Measurements from ENCODE around the gene PDZD7. TPM values are rescaled to one million over a fixed set of nuclear protein-coding genes. Genes with fewer than 3 reads are reported as not detected.

Gene PDZD7
- total and polyA plus RNA-seq, 2 donors (not counting 3 experiments of a cell fraction or from before 2014, with no cell fraction given) = 0.41 to 1.6 TPM

GRCh38 chr10:101066896-101067355, 36.0 kb upstream of the PDZD7 start:
- no peak for DNase-seq (ENCODE audit: low read depth, low spot score)
- CTCF ChIA-PET = interaction anchor here (0.8 to 13.1 kb wide), 15 partner anchors 9 to 75 kb away, joined by 3 to 290 read pairs (median 8); partner anchors contain the start of genes PDZD7 and SFXN3
- H3K9ac ChIP-seq (replicated peaks; ENCODE audit: extremely low read depth, insufficient read depth, low read length) = no peak overlapping the region
- no peaks in the 10 kb centered on the region for H3K9me1 ChIP-seq (replicated peaks; ENCODE audit: control insufficient read depth, extremely low read depth, insufficient read depth, low read length)
- POLR2A ChIA-PET = no interaction called here
- FAIRE-seq = no peak
- no TSS peak for BruUV-seq (replicated peaks)
- H2AFZ ChIP-seq (ENCODE audit: low read depth, low read length) = peak overlapping the region; percentile 82
- H4K20me1 ChIP-seq (replicated peaks; ENCODE audit: control insufficient read depth, extremely low read depth, insufficient read depth, low read length) = no peaks in the 10 kb centered on the region
- H3K27ac ChIP-seq (ENCODE audit: insufficient read depth, low read depth, low read length) = no peak overlapping the region
- intact Hi-C loops (cut with micrococcal nuclease) (loop anchor here (1.0 to 5.0 kb wide), 4 partner anchors 17 to 48 kb away; partner anchors contain the start of genes PDZD7 and SFXN3), dilution Hi-C loops (cut with MboI; ENCODE audit: extremely low pct_ligation_motif_present, low sequenced_read_pairs) (no loop called here)
- H3K9me3 ChIP-seq (replicated peaks; ENCODE audit: control insufficient read depth, insufficient read depth, low read length) = no peaks in the 10 kb centered on the region
- TF ChIP-seq GATA2 (IDR thresholded peaks at IDR 0.05; ENCODE audit: insufficient read depth, insufficient read length, low read depth, low read length) = no peak
- TF ChIP-seq MYC (IDR thresholded peaks at IDR 0.05; ENCODE audit: low read depth, low read length) = no peak
- TF ChIP-seq POLR2A (IDR thresholded peaks at IDR 0.05; ENCODE audit: low read depth, low read length) = no peak
- TF ChIP-seq JUN (IDR thresholded peaks at IDR 0.05; ENCODE audit: borderline replicate concordance, insufficient read depth, insufficient read length, low read depth) = no peak
- no peaks in the 10 kb centered on the region for H3K79me2 ChIP-seq (ENCODE audit: control insufficient read depth, insufficient read depth, low read length)
- peaks cover 33% of the 10 kb centered on the region for H3K4me1 ChIP-seq (ENCODE audit: control insufficient read depth, extremely low read depth, insufficient read depth, low read length)
- H3K36me3 ChIP-seq (ENCODE audit: control insufficient read depth in 2 of 2, extremely low read depth in 1 of 2, insufficient read depth in 2 of 2, low read length in 2 of 2) = no peaks in the 10 kb centered on the region
- peak overlapping the region; percentile 93 for H3K4me2 ChIP-seq (ENCODE audit: insufficient read depth, low read length)
- peak overlapping the region; percentile 47 to 60 (median 54) for H3K4me3 ChIP-seq (replicated peaks in 1 of 3; ENCODE audit: insufficient read depth in 1 of 3, low read depth in 1 of 3, low read length in 3 of 3)
- H3K27me3 ChIP-seq (ENCODE audit: control insufficient read depth in 2 of 2, insufficient read depth in 2 of 2, low read length in 2 of 2) = no peaks in the 10 kb centered on the region

GRCh38 chr10:101066146-101066895, 35.4 kb upstream of the PDZD7 start:
- TF ChIP-seq GATA2 (IDR thresholded peaks at IDR 0.05; ENCODE audit: insufficient read depth, insufficient read length, low read depth, low read length) = no peak
- TF ChIP-seq MYC (IDR thresholded peaks at IDR 0.05; ENCODE audit: low read depth, low read length) = no peak
- no peak for TF ChIP-seq EZH2 (IDR thresholded peaks at IDR 0.05; ENCODE audit: borderline replicate concordance, low read depth, low read length, severe bottlenecking)
- TF ChIP-seq JUN (IDR thresholded peaks at IDR 0.05; ENCODE audit: borderline replicate concordance, insufficient read depth, insufficient read length, low read depth) = no peak
- TF ChIP-seq CTCF (IDR thresholded peaks at IDR 0.05; ENCODE audit: extremely low read depth in 1 of 2, insufficient read depth in 1 of 2, low read depth in 1 of 2, low read length in 2 of 2) = peak; percentile 29 to 64
- no peak for TF ChIP-seq POLR2A (IDR thresholded peaks at IDR 0.05; ENCODE audit: low read depth, low read length)
- CTCF ChIA-PET = interaction anchor here (0.8 to 13.1 kb wide), 11 partner anchors 9 to 76 kb away, joined by 3 to 290 read pairs (median 9); partner anchors contain the start of genes PDZD7 and SFXN3
- H3K79me2 ChIP-seq (ENCODE audit: control insufficient read depth, insufficient read depth, low read length) = no peaks in the 10 kb centered on the region
- peaks cover 39% of the 10 kb centered on the region for H3K4me1 ChIP-seq (ENCODE audit: control insufficient read depth, extremely low read depth, insufficient read depth, low read length)
- no peaks in the 10 kb centered on the region for H3K27me3 ChIP-seq (ENCODE audit: control insufficient read depth in 2 of 2, insufficient read depth in 2 of 2, low read length in 2 of 2)
- intact Hi-C loops (cut with micrococcal nuclease) (loop anchor here (1.0 to 5.0 kb wide), 3 partner anchors 25 to 47 kb away; partner anchors contain the start of genes PDZD7 and SFXN3), dilution Hi-C loops (cut with MboI; ENCODE audit: extremely low pct_ligation_motif_present, low sequenced_read_pairs) (no loop called here)
- H3K9me1 ChIP-seq (replicated peaks; ENCODE audit: control insufficient read depth, extremely low read depth, insufficient read depth, low read length) = no peaks in the 10 kb centered on the region
- H2AFZ ChIP-seq (ENCODE audit: low read depth, low read length) = peak overlapping the region; percentile 77
- peak; percentile 45 for DNase-seq (ENCODE audit: low read depth, low spot score)
- no peaks in the 10 kb centered on the region for H3K9me3 ChIP-seq (replicated peaks; ENCODE audit: control insufficient read depth, insufficient read depth, low read length)
- H3K4me2 ChIP-seq (ENCODE audit: insufficient read depth, low read length) = peak overlapping the region; percentile 71
- H3K27ac ChIP-seq (ENCODE audit: insufficient read depth, low read depth, low read length) = no peak overlapping the region
- BruUV-seq (replicated peaks) = no TSS peak
- peak overlapping the region; percentile 9 to 33 (median 14) for H3K4me3 ChIP-seq (replicated peaks in 1 of 3; ENCODE audit: insufficient read depth in 1 of 3, low read depth in 1 of 3, low read length in 3 of 3)
- no peaks in the 10 kb centered on the region for H4K20me1 ChIP-seq (replicated peaks; ENCODE audit: control insufficient read depth, extremely low read depth, insufficient read depth, low read length)
- POLR2A ChIA-PET = no interaction called here
- FAIRE-seq = peak; percentile 80
- H3K36me3 ChIP-seq (ENCODE audit: control insufficient read depth in 2 of 2, extremely low read depth in 1 of 2, insufficient read depth in 2 of 2, low read length in 2 of 2) = no peaks in the 10 kb centered on the region
- no peak overlapping the region for H3K9ac ChIP-seq (replicated peaks; ENCODE audit: extremely low read depth, insufficient read depth, low read length)

Data from endothelial cell of umbilical vein (primary cell).